Endodermal cell (in vitro differentiated cells): ENCODE measurements around the gene SPDEF. TPM values are rescaled to one million over a fixed set of nuclear protein-coding genes. Genes with fewer than 3 reads are reported as not detected.

Source experiments
- DNase-seq: peaks from one replicate; pipeline ENCODE4 v3.0.0-alpha.2; 2017
- H3K27ac ChIP-seq: 2 replicates; pipeline ENCODE4 v1.5.1; 2013; ENCODE audit warnings: mild to moderate bottlenecking, low read depth, low read length, moderate library complexity
- H3K27me3 ChIP-seq: 2 replicates; pipeline ENCODE4 v1.6.1; 2013; ENCODE audit warnings: mild to moderate bottlenecking, low read length, moderate library complexity; ENCODE audit not compliant: insufficient read depth, control insufficient read depth, poor library complexity, severe bottlenecking
- H3K36me3 ChIP-seq: 2 replicates; pipeline ENCODE4 v1.7.0; 2013; ENCODE audit warnings: mild to moderate bottlenecking, low read length, moderate library complexity; ENCODE audit not compliant: control insufficient read depth, insufficient read depth
- H3K4me1 ChIP-seq: one replicate; pipeline ENCODE4 v1.7.0; 2013; ENCODE audit warnings: low read length; ENCODE audit not compliant: control insufficient read depth, insufficient read depth
- H3K4me3 ChIP-seq: 2 replicates; pipeline ENCODE4 v1.5.1; 2013; ENCODE audit warnings: mild to moderate bottlenecking, low read length, moderate library complexity
- H3K9ac ChIP-seq: 2 replicates; pipeline ENCODE4 v1.6.1; 2013; ENCODE audit warnings: mild to moderate bottlenecking, low read length, moderate library complexity; ENCODE audit not compliant: poor library complexity, severe bottlenecking; ENCODE audit errors: extremely low read depth
- H3K9me3 ChIP-seq: 2 replicates; pipeline ENCODE4 v1.6.1; 2013; ENCODE audit warnings: mild to moderate bottlenecking, low read length, moderate library complexity; ENCODE audit not compliant: control insufficient read depth
- H3K27ac Mint-ChIP-seq: 2 replicates; pipeline ENCODE4 v1.8.0; 2020; ENCODE audit warnings: mixed read lengths
- H3K27me3 Mint-ChIP-seq: 2 replicates; pipeline ENCODE4 v1.8.0; 2021; ENCODE audit warnings: mild to moderate bottlenecking, mixed read lengths; ENCODE audit not compliant: insufficient read depth
- H3K36me3 Mint-ChIP-seq: 2 replicates; pipeline ENCODE4 v1.8.0; 2020; ENCODE audit warnings: low read depth, mixed read lengths
- H3K4me1 Mint-ChIP-seq: 2 replicates; pipeline ENCODE4 v1.8.0; 2020; ENCODE audit warnings: mixed read lengths
- H3K4me3 Mint-ChIP-seq: 2 replicates; pipeline ENCODE4 v1.8.0; 2020; ENCODE audit warnings: mild to moderate bottlenecking, moderate library complexity, mixed read lengths
- H3K9me3 Mint-ChIP-seq: 2 replicates; pipeline ENCODE4 v1.8.0; 2020; ENCODE audit warnings: mild to moderate bottlenecking, mixed read lengths
- WGBS, 2 experiments: methylation state at CpG; one replicate each; pipeline versions ENCODE4 v1.1.5 to v1.1.7; 2013; ENCODE audit warnings: missing lambda C conversion rate in 2 of 2, mixed read lengths in 1 of 2; ENCODE audit not compliant: insufficient coverage in 1 of 2, insufficient read length in 1 of 2; 5-methylcytosine and 5-hydroxymethylcytosine counted together
- total RNA-seq, 2 donors: library from RNA; stranded (reverse); fragmentation: NEBNext Ultra II Directional in 1 of 2; extraction: Animal tissue kit (Norgen Biotek cat#: 25700) in 1 of 2; gene quantifications; 2 replicates in 1 of 2; 3 replicates in 1 of 2; pipeline ENCODE4 v1.2.1, GENCODE V29; 2021
- TF ChIP-seq, protein P1 (sequence below): fragments of 200-600 bp; sonication (generic); conservative IDR thresholded peaks from 2 replicates; pipeline ENCODE4 v1.5.0; 2021; ENCODE audit warnings: antibody characterized with exemption, mild to moderate bottlenecking

Gene SPDEF
- total RNA-seq, 2 donors from 2014 or later, result 1.1 to 2.6 TPM

DNA sequence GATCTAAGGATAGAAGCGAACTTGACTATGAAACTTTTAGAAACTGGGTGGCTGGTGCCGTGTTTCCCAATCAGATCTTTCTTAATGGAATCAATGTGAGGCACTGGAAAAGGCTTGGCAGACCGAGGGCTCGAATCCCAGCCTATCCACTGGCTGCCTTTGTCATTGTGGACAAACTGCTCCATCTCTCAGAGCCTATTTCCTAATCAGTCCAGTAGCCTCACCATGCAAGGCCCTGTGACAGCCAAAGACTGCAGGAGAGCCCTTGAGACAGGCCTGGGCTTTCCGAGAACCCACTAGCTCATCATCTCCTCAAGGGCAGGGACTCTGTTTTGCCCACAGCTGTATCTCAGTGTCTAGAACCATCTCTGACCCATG lies 43.4 kb downstream of the SPDEF start:
- H3K36me3 Mint-ChIP-seq, result peaks cover 1% of the 10 kb centered on the region

DNA sequence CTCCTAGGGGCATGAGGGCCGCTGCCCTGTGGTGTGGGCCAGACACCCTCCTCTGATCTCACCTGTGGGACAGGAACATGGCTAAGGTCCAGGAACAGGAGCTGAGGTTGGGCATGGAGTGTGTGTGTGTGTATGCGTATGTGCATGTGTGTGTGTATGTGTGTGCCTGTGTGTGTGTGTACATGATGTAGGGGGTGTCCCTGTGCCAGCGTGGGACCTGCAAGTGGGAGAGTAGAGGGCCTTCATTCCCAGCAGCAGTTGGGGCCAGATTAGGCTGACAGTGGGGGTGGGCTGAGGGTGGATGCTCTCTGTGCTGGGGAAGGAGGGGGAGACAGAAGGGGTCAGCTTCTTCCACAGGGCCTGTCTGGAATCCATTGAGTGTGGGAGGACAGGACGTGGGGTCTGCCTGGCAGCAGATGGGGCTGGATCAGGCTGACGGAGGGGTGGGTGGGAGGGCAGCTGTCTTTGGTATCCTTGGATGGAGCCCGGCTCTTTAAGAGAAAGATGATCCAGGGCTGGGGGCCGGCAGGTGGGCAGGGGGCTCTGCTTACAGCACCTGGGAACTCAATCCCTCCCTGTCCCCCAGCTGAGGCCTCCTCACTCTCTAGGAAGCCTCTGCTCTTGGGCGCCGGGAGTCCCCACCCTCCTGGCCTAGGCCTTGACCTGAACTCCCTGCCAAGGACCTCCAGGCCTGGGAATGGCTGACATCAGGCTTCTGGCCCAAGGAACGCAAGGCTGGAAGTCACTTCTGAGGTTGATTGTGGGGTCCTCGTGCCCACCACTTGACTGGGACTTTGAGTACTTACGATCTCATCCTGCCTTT lies 44.0 kb downstream of the SPDEF start:
- H3K27me3 Mint-ChIP-seq, result peaks cover 57% of the 10 kb centered on the region
- no peak overlapping the region for H3K27ac ChIP-seq
- H3K4me1 Mint-ChIP-seq, result peaks cover 32% of the 10 kb centered on the region
- peaks cover 3% of the 10 kb centered on the region for H3K9me3 ChIP-seq
- H3K36me3 Mint-ChIP-seq, result peaks cover 1% of the 10 kb centered on the region
- peaks cover 23% of the 10 kb centered on the region for H3K4me1 ChIP-seq
- H3K27ac Mint-ChIP-seq, result no peak overlapping the region
- peak; percentile 47 for DNase-seq
- no peak overlapping the region for H3K4me3 ChIP-seq
- peaks cover 38% of the 10 kb centered on the region for H3K27me3 ChIP-seq
- WGBS, 2 experiments, result 70 to 79% methylated on average over 4 to 12 of the region's 12 CpGs
- H3K36me3 ChIP-seq, result no peaks in the 10 kb centered on the region
- TF ChIP-seq, protein P1, sequence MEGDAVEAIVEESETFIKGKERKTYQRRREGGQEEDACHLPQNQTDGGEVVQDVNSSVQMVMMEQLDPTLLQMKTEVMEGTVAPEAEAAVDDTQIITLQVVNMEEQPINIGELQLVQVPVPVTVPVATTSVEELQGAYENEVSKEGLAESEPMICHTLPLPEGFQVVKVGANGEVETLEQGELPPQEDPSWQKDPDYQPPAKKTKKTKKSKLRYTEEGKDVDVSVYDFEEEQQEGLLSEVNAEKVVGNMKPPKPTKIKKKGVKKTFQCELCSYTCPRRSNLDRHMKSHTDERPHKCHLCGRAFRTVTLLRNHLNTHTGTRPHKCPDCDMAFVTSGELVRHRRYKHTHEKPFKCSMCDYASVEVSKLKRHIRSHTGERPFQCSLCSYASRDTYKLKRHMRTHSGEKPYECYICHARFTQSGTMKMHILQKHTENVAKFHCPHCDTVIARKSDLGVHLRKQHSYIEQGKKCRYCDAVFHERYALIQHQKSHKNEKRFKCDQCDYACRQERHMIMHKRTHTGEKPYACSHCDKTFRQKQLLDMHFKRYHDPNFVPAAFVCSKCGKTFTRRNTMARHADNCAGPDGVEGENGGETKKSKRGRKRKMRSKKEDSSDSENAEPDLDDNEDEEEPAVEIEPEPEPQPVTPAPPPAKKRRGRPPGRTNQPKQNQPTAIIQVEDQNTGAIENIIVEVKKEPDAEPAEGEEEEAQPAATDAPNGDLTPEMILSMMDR, result no peak
- H3K4me3 Mint-ChIP-seq, result no peak overlapping the region
- H3K9me3 Mint-ChIP-seq, result peaks cover 8% of the 10 kb centered on the region
- H3K9ac ChIP-seq, result no peak overlapping the region

More for the DNA sequence above, 43.4 kb downstream of the SPDEF start:
- Histone ChIP-seq H3K9ac (no peak overlapping the region), H3K4me1 (peaks cover 23% of the 10 kb centered on the region), H3K27ac (no peak overlapping the region), H3K9me3 (peaks cover 3% of the 10 kb centered on the region), H3K36me3 (no peaks in the 10 kb centered on the region), H3K4me3 (no peak overlapping the region), H3K27me3 (peaks cover 38% of the 10 kb centered on the region)
- WGBS, 2 experiments, result 82 to 93% methylated on average over 5 of the region's 5 CpGs
- peaks cover 34% of the 10 kb centered on the region for H3K4me1 Mint-ChIP-seq
- DNase-seq, result peak; percentile 44
- no peak overlapping the region for H3K27ac Mint-ChIP-seq
- peaks cover 62% of the 10 kb centered on the region for H3K27me3 Mint-ChIP-seq
- no peak overlapping the region for H3K4me3 Mint-ChIP-seq
- TF ChIP-seq, protein P1, result no peak
- H3K9me3 Mint-ChIP-seq, result peaks cover 8% of the 10 kb centered on the region

DNA sequence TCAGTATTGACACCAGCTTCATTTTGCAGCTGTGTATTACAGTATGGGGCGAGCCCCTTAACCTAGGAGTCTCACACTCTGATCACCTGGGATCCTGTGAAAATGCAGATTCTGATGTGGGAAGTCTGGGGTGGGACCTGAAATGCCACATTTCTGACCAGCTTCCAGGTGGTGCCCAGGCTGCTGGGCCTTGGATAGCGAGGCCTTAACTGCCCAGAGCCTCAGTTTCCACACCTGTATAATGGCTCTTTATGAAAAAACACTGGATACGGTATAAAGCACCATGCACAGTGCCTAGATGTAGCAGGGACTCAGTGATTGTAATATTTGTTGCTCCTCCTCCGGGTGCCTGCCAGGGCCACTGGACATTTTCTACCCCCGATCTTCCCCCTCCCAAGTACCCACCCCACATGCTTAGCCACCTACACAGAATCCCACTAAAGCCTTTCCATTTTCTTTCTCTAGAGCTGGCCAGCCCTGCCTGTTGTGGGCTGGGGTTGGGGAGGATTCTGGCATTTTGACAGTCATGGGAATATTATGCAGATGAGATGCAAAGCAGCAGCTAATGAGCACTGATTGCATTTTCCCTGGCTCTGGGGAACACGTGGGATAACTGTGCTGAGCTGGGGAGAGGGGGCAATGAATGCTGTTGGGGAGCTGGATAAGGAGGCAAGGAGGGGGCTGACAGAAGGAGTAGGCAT lies 44.8 kb downstream of the SPDEF start:
- Histone ChIP-seq H3K36me3 (no peaks in the 10 kb centered on the region), H3K27ac (no peak overlapping the region), H3K9me3 (peaks cover 3% of the 10 kb centered on the region), H3K27me3 (peaks cover 35% of the 10 kb centered on the region), H3K4me3 (no peak overlapping the region), H3K4me1 (peaks cover 23% of the 10 kb centered on the region), H3K9ac (no peak overlapping the region)
- Mint-ChIP-seq H3K9me3 (peaks cover 8% of the 10 kb centered on the region), H3K27me3 (peaks cover 52% of the 10 kb centered on the region), H3K4me3 (no peak overlapping the region), H3K4me1 (peaks cover 37% of the 10 kb centered on the region), H3K36me3 (peaks cover 1% of the 10 kb centered on the region), H3K27ac (no peak overlapping the region)
- TF ChIP-seq, protein P1, result no peak
- WGBS, 2 experiments, result 76 to 92% methylated on average over 3 to 6 of the region's 6 CpGs
- DNase-seq, result peak; percentile 43
